RWPE1 (cell line): ENCODE data around the gene STK32A.

ENCODE experiments used
- CTCF ChIA-PET: fragments of 350-600 bp; sonication (Branson Sonifier 250); formaldehyde crosslinking; extraction: SDS; loops from one replicate; lab custom pipeline; 2021; lab: Yijun Ruan, JAX
- POLR2A ChIA-PET: fragments of 400-600 bp; formaldehyde crosslinking; extraction: SDS; loops from one replicate; lab custom pipeline; 2020; ENCODE audit warnings: antibody characterized with exemption; ENCODE audit not compliant: low non-redundant PET; lab: Yijun Ruan, JAX
- DNase-seq: peaks from one replicate; pipeline ENCODE4 v3.0.0; 2012; ENCODE audit warnings: low spot score
- H3K27ac ChIP-seq: fragments of 450-650 bp; 2 replicates; pipeline ENCODE4 v1.5.1; 2017
- TF ChIP-seq, protein P1 (sequence below): fragments of 450-650 bp; conservative IDR thresholded peaks from 2 replicates; pipeline ENCODE4 v1.5.1; 2017; ENCODE audit warnings: low read depth, mild to moderate bottlenecking

Gene STK32A

DNA sequence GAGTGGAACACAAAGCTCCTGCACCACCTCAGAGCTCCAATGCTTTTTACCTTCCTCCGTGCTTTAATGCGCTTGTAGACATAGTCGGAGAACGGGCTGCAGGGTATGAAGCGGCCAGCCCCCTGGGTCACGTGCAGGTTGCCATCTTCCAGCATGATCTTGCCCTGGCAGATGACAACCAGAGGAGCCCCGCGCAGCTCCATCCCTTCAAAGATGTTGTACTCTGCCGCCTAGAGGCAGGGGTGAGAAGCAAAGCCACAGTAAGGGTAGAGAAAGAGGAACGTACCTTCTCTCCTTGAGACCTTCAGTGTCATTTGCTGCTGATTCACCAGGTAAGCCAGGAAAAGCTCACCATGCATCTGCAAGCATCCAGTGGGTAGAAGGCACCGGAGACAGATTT, 162.8 kb downstream of the STK32A start:
- POLR2A ChIA-PET = no interaction called here

DNA sequence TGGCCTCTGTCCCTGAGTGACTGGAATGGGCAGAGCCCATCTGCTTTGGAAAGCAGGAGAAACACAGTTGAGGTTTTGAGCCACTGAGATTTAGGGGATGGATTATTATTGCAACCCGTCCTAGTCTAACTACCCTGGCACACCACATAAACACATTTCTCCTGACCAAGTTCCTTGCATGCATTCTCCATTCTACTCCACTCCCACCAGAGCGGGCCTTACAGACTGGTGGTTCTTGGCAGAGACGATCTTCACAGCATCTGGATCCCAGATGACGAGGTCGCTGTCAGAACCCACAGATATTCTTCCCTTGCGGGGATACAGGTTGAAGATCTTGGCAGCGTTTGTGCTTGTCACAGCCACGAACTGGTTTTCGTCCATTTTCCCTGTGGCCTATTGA, 164.0 kb downstream of the STK32A start:
- CTCF ChIA-PET = interaction anchor here (0.6 to 0.7 kb wide), 2 partner anchors 431 to 1501 kb away, joined by 3 to 6 read pairs; no protein-coding TSS in a partner anchor
- no peak for DNase-seq

More for the DNA sequence above, 162.8 kb downstream of the STK32A start:
- no peak overlapping the region for H3K27ac ChIP-seq
- CTCF ChIA-PET = interaction anchor here (0.9 kb wide), 1 partner anchor 591 kb away, joined by 3 read pairs; no protein-coding TSS in a partner anchor
- no peak for DNase-seq
- TF ChIP-seq, protein P1, sequence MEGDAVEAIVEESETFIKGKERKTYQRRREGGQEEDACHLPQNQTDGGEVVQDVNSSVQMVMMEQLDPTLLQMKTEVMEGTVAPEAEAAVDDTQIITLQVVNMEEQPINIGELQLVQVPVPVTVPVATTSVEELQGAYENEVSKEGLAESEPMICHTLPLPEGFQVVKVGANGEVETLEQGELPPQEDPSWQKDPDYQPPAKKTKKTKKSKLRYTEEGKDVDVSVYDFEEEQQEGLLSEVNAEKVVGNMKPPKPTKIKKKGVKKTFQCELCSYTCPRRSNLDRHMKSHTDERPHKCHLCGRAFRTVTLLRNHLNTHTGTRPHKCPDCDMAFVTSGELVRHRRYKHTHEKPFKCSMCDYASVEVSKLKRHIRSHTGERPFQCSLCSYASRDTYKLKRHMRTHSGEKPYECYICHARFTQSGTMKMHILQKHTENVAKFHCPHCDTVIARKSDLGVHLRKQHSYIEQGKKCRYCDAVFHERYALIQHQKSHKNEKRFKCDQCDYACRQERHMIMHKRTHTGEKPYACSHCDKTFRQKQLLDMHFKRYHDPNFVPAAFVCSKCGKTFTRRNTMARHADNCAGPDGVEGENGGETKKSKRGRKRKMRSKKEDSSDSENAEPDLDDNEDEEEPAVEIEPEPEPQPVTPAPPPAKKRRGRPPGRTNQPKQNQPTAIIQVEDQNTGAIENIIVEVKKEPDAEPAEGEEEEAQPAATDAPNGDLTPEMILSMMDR = no peak

DNA sequence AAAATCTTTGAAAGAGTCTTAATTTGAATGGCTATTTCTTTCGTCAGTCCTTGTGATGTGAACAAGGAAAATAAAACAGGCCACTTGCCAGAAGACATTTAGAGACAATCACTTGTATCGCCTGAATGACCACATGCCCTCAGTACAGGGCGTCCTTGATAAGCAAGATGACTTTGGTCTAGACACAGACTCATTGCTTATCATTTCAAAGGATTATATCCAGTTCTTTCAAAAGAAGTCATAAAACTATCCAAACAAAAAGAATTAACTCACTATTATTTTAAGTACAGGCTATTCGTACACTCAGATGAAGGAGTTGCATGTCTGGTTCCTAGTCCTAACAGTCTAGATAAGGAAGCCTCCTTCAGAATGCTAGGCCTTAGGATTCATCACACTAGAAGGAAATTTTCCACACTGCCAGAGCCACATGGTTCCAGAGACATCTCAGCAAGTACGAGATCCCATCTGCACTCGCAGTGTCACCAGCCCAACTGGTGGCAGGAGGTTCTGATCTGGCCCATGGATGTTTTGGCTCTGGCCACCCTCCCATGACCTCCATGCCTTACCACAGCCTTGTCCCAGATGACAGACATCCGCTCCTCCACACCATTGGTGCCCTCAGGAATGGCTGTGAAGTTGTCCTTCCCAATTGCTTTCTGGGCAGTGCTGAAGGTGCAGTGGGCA, 165.4 kb downstream of the STK32A start:
- no peak overlapping the region for H3K27ac ChIP-seq
- TF ChIP-seq, protein P1 = no peak
- ChIA-PET POLR2A (no interaction called here), CTCF (interaction anchor here (0.5 to 1.4 kb wide), 3 partner anchors 8 to 1864 kb away, joined by 3 to 7 read pairs (median 5); no protein-coding TSS in a partner anchor)
- no peak for DNase-seq

More for the DNA sequence above, 164.0 kb downstream of the STK32A start:
- TF ChIP-seq, protein P1 = no peak
- no peak overlapping the region for H3K27ac ChIP-seq
- POLR2A ChIA-PET = no interaction called here

DNA sequence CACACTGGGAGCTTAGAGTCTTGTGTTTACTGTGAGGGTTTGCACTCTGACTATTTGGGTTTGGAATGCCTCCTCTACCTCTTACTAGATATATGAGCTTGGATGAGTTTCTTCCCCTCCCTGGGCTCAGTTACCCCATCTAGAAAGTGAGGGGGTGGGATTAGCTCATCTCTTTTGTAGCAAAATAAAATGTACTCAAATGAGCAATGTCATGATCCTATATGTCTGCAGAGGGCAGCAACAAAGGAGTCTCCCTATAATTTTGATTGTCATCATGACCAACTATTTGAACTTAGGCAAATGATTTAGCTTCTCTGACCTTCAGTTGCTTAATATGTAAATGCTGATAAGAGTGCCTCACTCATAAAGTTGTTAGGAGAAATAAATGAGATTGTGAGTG, 166.1 kb downstream of the STK32A start:
- ChIA-PET POLR2A (no interaction called here), CTCF (interaction anchor here (0.5 to 1.4 kb wide), 3 partner anchors 9 to 1863 kb away, joined by 3 to 7 read pairs (median 5); no protein-coding TSS in a partner anchor)
- no peak for DNase-seq
- no peak overlapping the region for H3K27ac ChIP-seq
- TF ChIP-seq, protein P1 = no peak

DNA sequence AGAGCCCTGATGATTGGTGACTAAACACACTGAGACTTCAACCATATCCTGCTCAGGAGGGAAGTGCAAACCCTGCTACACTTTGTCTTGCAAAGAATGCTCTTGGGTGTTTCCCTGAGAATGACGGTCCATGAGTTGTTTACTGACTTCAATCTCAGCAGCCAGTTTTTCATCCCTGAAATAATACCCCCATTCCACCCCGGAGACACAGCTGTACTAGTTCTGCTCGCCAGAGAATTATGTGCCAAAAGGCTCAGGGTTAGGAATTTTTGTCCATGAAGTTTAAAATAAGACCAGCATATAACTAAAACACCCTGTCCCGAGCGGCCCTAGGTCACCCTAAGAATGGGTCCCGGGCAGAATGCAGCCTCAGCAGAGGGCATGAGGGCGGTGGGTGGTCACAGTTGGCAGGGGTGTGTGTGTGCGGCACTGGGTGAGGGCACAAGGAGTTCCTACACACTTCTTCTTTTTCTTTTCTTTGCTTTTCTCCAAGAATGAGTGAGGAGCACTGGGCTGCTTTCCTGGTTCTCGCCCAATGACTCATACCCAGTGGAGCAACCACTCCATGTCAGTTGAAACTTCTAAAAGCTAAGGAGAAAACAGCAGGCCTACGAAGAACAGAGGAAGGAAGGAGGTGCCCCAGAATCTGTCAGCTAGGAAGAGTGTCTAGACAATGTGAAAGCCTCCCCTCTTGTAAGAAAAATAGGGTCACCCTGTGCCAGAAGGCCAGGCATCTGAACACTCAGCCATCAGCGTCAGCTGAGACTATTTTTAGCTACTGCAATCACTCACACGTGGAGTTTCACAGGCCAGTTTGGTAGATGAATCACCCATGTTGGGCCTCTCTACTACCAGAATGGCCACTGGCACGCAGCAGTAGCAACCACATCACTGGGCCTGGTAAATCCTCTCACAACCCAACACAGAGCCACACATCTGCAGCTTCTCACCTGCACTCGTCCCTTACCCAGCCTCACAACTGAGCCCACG, 169.1 kb downstream of the STK32A start:
- peak overlapping the region; percentile 86 for H3K27ac ChIP-seq
- TF ChIP-seq, protein P1 = no peak
- ChIA-PET POLR2A (no interaction called here), CTCF (interaction anchor here (0.6 to 1.1 kb wide), 4 partner anchors 8 to 522 kb away, joined by 3 to 4 read pairs (median 3); no protein-coding TSS in a partner anchor)
- peak; percentile 69 for DNase-seq

DNA sequence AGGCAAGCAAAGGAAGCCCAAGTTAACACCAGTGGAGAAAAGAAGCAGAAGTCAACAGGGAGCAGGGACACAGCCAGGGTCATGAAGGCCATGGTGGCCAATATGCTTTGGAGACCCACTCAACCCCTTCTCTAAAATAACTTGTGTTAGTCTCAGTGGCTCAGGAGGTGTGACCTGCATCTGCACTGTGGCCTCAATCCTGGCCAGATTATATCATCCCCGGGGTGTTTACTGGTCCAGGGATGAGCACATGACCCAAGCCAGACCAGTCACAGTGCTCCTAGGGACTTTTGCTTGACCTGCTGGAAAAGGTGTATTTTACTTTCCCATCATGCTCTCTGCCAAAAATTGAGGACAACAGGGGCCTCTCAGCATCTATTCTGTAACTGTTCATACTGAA, 169.9 kb downstream of the STK32A start:
- ChIA-PET CTCF (interaction anchor here (0.6 to 1.1 kb wide), 3 partner anchors 13 to 523 kb away, joined by 3 to 4 read pairs (median 3); no protein-coding TSS in a partner anchor), POLR2A (no interaction called here)
- peak overlapping the region; percentile 86 for H3K27ac ChIP-seq
- DNase-seq = no peak
- TF ChIP-seq, protein P1 = no peak
